ENCODE measurements around the gene SEZ6L.

SEZ6L gene

DNA sequence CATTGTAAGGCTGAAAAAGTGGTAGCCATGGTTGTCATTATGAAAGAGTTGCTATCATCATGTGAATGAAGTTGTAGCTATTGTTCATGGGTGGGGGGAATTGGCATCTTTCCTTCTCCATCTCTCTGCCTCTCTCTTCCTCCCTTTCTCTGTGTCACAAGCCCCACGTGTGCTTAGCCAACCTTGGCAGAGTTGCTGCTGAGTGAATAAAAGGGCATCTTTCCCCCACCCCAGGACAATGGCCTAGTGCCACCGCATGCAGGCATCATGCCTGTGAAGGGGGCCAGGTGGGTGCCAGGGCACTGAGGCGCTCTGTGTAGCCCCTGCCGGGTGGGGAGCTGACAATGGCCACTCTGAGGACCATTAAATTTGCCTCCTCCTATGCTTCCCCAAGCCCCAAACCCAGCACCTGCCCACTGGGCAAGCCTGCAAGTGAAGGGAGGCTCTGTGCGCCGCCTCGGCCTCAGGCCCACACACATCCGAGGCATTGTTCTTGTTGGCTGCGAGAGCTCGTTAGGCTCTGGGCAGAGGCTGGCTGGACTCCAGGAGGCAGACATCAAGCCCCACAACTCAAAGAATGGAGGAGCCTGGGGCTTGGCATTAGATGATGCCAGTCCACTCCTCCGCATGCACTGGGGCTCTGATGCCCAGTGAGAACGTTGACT is 103.9 kb downstream of the SEZ6L start:
- Histone ChIP-seq H3K9me3 (ENCODE audit: severe bottlenecking) (no peaks in the 10 kb centered on the region), H3K36me3 (ENCODE audit: low read depth) (no peaks in the 10 kb centered on the region), H3K4me3 (ENCODE audit: severe bottlenecking) (no peak overlapping the region), H3K27me3 (ENCODE audit: insufficient read depth, poor library complexity, severe bottlenecking) (peaks cover 14% of the 10 kb centered on the region), H3K4me1 (ENCODE audit: insufficient read depth, poor library complexity, severe bottlenecking) (no peaks in the 10 kb centered on the region), H3K27ac (ENCODE audit: poor library complexity, severe bottlenecking) (no peak overlapping the region)
- DNase-seq (ENCODE audit: low spot score): no peak
- no peak for ATAC-seq (ENCODE audit: low read depth)
- no peak for TF ChIP-seq CTCF (IDR thresholded peaks at IDR 0.05; ENCODE audit: poor library complexity, severe bottlenecking)

DNA sequence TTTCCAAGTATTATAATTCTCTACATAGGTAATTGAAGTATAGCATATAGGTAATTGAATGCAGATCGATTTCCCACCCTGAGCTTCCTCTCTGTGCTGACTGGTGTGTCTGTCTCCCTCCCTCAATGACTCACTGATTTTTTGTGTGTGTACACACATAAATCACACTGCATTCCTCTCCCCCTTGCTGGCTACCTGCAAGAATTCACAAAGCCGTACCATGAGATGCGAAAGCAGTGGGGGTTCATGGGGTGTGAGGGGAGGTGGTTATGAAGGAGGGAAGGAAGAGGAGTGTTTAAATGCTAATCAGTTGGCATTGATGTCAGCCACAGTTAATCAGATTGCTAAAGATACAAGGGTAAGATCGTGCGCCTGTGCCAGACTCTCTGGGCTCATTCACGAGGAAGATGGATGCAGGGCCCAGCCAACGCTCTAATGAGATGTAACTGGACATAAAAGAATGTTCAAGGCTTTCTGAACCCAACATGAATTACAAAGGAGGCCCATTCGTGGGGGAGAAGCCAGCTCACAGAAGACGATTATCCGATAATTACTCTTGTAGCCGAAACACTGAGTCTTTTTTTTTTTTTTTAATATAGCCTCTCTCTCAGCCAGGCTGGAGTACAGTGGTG is 107.4 kb downstream of the SEZ6L start:
- Histone ChIP-seq H3K4me1 (ENCODE audit: insufficient read depth, poor library complexity, severe bottlenecking) (no peaks in the 10 kb centered on the region), H3K27me3 (ENCODE audit: insufficient read depth, poor library complexity, severe bottlenecking) (peaks cover 9% of the 10 kb centered on the region), H3K9me3 (ENCODE audit: severe bottlenecking) (no peaks in the 10 kb centered on the region), H3K36me3 (ENCODE audit: low read depth) (no peaks in the 10 kb centered on the region), H3K27ac (ENCODE audit: poor library complexity, severe bottlenecking) (no peak overlapping the region), H3K4me3 (ENCODE audit: severe bottlenecking) (no peak overlapping the region)
- ATAC-seq (ENCODE audit: low read depth) (no peak), DNase-seq (ENCODE audit: low spot score) (no peak)
- TF ChIP-seq CTCF (IDR thresholded peaks at IDR 0.05; ENCODE audit: poor library complexity, severe bottlenecking): no peak

GRCh38 chr22:26281941-26282340 is 112.7 kb downstream of the SEZ6L start:
- H3K27me3 ChIP-seq (ENCODE audit: insufficient read depth, poor library complexity, severe bottlenecking): peaks cover 18% of the 10 kb centered on the region
- H3K36me3 ChIP-seq (ENCODE audit: low read depth): no peaks in the 10 kb centered on the region
- ATAC-seq (ENCODE audit: low read depth): no peak
- no peaks in the 10 kb centered on the region for H3K4me1 ChIP-seq (ENCODE audit: insufficient read depth, poor library complexity, severe bottlenecking)
- no peak for TF ChIP-seq CTCF (IDR thresholded peaks at IDR 0.05; ENCODE audit: poor library complexity, severe bottlenecking)
- no peak overlapping the region for H3K4me3 ChIP-seq (ENCODE audit: severe bottlenecking)
- no peak overlapping the region for H3K27ac ChIP-seq (ENCODE audit: poor library complexity, severe bottlenecking)
- H3K9me3 ChIP-seq (ENCODE audit: severe bottlenecking): no peaks in the 10 kb centered on the region
- DNase-seq (ENCODE audit: low spot score): no peak

GRCh38 chr22:26283330-26283729 is 114.1 kb downstream of the SEZ6L start:
- no peak for DNase-seq (ENCODE audit: low spot score)
- H3K4me1 ChIP-seq (ENCODE audit: insufficient read depth, poor library complexity, severe bottlenecking): no peaks in the 10 kb centered on the region
- H3K27me3 ChIP-seq (ENCODE audit: insufficient read depth, poor library complexity, severe bottlenecking): peaks cover 22% of the 10 kb centered on the region
- no peak for ATAC-seq (ENCODE audit: low read depth)
- no peak for TF ChIP-seq CTCF (IDR thresholded peaks at IDR 0.05; ENCODE audit: poor library complexity, severe bottlenecking)
- H3K4me3 ChIP-seq (ENCODE audit: severe bottlenecking): no peak overlapping the region
- no peak overlapping the region for H3K27ac ChIP-seq (ENCODE audit: poor library complexity, severe bottlenecking)
- no peaks in the 10 kb centered on the region for H3K36me3 ChIP-seq (ENCODE audit: low read depth)
- no peaks in the 10 kb centered on the region for H3K9me3 ChIP-seq (ENCODE audit: severe bottlenecking)

- ATAC-seq (ENCODE audit: low read depth): no peak
- DNase-seq (ENCODE audit: low spot score): no peak
- no peak overlapping the region for H3K27ac ChIP-seq (ENCODE audit: poor library complexity, severe bottlenecking)
- no peaks in the 10 kb centered on the region for H3K4me1 ChIP-seq (ENCODE audit: insufficient read depth, poor library complexity, severe bottlenecking)
- H3K36me3 ChIP-seq (ENCODE audit: low read depth): no peaks in the 10 kb centered on the region
- H3K4me3 ChIP-seq (ENCODE audit: severe bottlenecking): no peak overlapping the region
- TF ChIP-seq CTCF (IDR thresholded peaks at IDR 0.05; ENCODE audit: poor library complexity, severe bottlenecking): no peak
- H3K27me3 ChIP-seq (ENCODE audit: insufficient read depth, poor library complexity, severe bottlenecking): peaks cover 22% of the 10 kb centered on the region
- H3K9me3 ChIP-seq (ENCODE audit: severe bottlenecking): no peaks in the 10 kb centered on the region
Observed at GRCh38 chr22:26285632-26286031, 116.4 kb downstream of the SEZ6L start.
